Right lobe of liver (tissue), 6 donors: ENCODE measurements around the gene KIZ. TPM values are rescaled to one million over a fixed set of nuclear protein-coding genes. Genes with fewer than 3 reads are reported as not detected.

ENCODE experiments used
- ATAC-seq, 4 donors: fragments of 200-7000 bp; cut with Tn5 transposase; one replicate each; pipeline ENCODE4 v1.9.1; 2020; ENCODE audit warnings: mild to moderate bottlenecking in 4 of 4, moderate library complexity in 4 of 4
- DNase-seq, 3 donors: peaks; one replicate each; pipeline ENCODE4 v3.0.0-alpha.2; 2020
- H3K27ac ChIP-seq, 3 donors: fragments of 200-600 bp; one replicate each; pipeline ENCODE4 v1.8.0; 2022
- H3K27me3 ChIP-seq, 2 donors: fragments of 200-600 bp; one replicate each; pipeline ENCODE4 v1.8.0; 2022
- H3K36me3 ChIP-seq, 4 donors: fragments of 200-600 bp; sonication (generic) in 1 of 4; one replicate each; pipeline versions ENCODE4 v1.5.1 to v1.8.0; 2017 to 2022; ENCODE audit warnings: control low read depth in 1 of 4
- H3K4me1 ChIP-seq, 4 donors: fragments of 200-600 bp; sonication (generic) in 1 of 4; one replicate each; pipeline versions ENCODE4 v1.5.1 to v1.8.0; 2017 to 2022; ENCODE audit warnings: control low read depth in 1 of 4
- H3K4me3 ChIP-seq, 3 donors: fragments of 200-600 bp; one replicate each; pipeline ENCODE4 v1.8.0; 2022
- H3K9me3 ChIP-seq, 4 donors: fragments of 200-600 bp; sonication (generic) in 1 of 4; one replicate each; pipeline versions ENCODE4 v1.5.1 to v1.8.0; 2017 to 2022; ENCODE audit warnings: control low read depth in 1 of 4
- POLR2A ChIP-seq: fragments of 450-650 bp; IDR thresholded peaks from one replicate; pipeline ENCODE4 v1.6.1; 2017; ENCODE audit warnings: antibody characterized with exemption, mild to moderate bottlenecking
- WGBS: methylation state at CpG from one replicate; pipeline ENCODE4 v1.1.6; 2018; ENCODE audit warnings: low coverage, low lambda C conversion rate; ENCODE audit not compliant: insufficient coverage; ENCODE audit errors: missing lambda C conversion rate; 5-methylcytosine and 5-hydroxymethylcytosine counted together
- intact Hi-C, 2 donors: fragments of 100-400 bp; cut with DNase I; formaldehyde crosslinking; loops; one replicate each; pipeline versions ENCODE4 v1.11.2 to v1.14.1; 2022
- total RNA-seq, 6 experiments: library from RNA; depleted of rRNA in 2 of 6; stranded (reverse); fragments of >200 nt in 2 of 6; fragmentation: NEBNext Ultra II Directional in 3 of 6; extraction: Animal tissue kit (Norgen Biotek cat#: 25700) in 3 of 6; gene quantifications; one replicate each; pipeline versions ENCODE4 v1.1.0 to v1.2.4, GENCODE V29; 2016 to 2023
- TF ChIP-seq, protein P1 (sequence below), 4 donors: fragments of 200-600 bp in 3 of 4; fragments of 450-650 bp in 1 of 4; IDR thresholded peaks; one replicate each; pipeline versions ENCODE4 v1.5.1 to v1.8.0; 2016 to 2022; ENCODE audit warnings: antibody characterized with exemption in 4 of 4, mild to moderate bottlenecking in 2 of 4
- donor health status: DM: no; HTN: yes; CAD: no.
- donor health status: DM: no; HTN: no; CAD: no.
- donor health status: DM: no; HTN: no; CAD: no.
- donor health status: DM: no; HTN: yes; CAD: no.
- donor health status: DM: no; HTN: yes; CAD: no.

The KIZ gene
- total RNA-seq, 6 experiments from 2014 or later, result 5.1 to 11.5 (median 7.4) TPM

DNA sequence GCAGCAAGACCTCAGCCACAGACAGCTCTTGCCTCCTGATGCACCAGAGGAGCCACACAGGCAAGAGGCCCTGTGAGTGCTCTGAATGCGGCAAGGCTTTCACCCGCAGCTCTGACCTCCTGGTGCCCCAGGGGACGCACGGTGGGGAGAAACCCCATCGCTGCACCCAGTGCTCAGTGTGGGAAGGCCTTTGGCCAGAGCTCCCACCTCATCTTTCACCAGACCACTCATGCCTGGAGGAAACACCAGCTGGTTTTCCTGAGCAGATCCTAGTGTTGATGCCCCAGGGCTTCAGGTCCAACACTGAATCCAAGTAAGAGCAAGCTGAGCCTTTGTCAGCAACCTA lies 140.3 kb downstream of the KIZ start:
- no peaks in the 10 kb centered on the region for H3K36me3 ChIP-seq
- WGBS, result 80% methylated on average over 2 of the region's 5 CpGs
- ATAC-seq (peak in 1 of 4 donors; percentile 10), DNase-seq (no peak)
- no peaks in the 10 kb centered on the region for H3K4me1 ChIP-seq
- intact Hi-C loops, result no loop called here
- no peaks in the 10 kb centered on the region for H3K9me3 ChIP-seq
- H3K4me3 ChIP-seq, result no peak overlapping the region
- no peak for TF ChIP-seq POLR2A
- TF ChIP-seq, protein P1, sequence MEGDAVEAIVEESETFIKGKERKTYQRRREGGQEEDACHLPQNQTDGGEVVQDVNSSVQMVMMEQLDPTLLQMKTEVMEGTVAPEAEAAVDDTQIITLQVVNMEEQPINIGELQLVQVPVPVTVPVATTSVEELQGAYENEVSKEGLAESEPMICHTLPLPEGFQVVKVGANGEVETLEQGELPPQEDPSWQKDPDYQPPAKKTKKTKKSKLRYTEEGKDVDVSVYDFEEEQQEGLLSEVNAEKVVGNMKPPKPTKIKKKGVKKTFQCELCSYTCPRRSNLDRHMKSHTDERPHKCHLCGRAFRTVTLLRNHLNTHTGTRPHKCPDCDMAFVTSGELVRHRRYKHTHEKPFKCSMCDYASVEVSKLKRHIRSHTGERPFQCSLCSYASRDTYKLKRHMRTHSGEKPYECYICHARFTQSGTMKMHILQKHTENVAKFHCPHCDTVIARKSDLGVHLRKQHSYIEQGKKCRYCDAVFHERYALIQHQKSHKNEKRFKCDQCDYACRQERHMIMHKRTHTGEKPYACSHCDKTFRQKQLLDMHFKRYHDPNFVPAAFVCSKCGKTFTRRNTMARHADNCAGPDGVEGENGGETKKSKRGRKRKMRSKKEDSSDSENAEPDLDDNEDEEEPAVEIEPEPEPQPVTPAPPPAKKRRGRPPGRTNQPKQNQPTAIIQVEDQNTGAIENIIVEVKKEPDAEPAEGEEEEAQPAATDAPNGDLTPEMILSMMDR (IDR thresholded peaks at IDR 0.05), result no peak
- no peak overlapping the region for H3K27ac ChIP-seq
- no peaks in the 10 kb centered on the region for H3K27me3 ChIP-seq

DNA sequence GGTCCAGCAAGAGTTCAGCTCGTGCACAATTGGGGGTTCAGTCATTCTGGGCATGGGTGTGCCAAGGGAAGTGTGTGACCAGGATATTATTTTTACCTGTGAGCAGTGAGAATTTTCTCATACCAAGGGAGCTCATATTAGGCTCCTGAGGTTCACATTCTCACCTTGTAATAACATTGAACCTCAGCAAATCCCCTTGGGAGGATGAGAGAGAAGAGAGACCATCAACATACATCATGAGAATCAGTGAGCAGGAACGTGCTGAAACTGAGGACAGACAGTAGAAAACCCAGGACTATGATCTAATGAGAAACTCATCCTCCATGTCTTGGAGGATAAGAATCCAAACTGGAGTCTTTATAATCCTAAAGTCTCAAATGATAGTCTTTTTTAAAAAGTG lies 143.9 kb downstream of the KIZ start:
- Histone ChIP-seq H3K4me1 (no peaks in the 10 kb centered on the region), H3K27me3 (no peaks in the 10 kb centered on the region), H3K36me3 (no peaks in the 10 kb centered on the region), H3K27ac (no peak overlapping the region), H3K4me3 (no peak overlapping the region), H3K9me3 (no peaks in the 10 kb centered on the region)
- ATAC-seq (no peak), DNase-seq (no peak)
- TF ChIP-seq, protein P1 (IDR thresholded peaks at IDR 0.05), result no peak
- no peak for TF ChIP-seq POLR2A
- intact Hi-C loops, result no loop called here
- whole genome bisulfite sequencing, result 36% methylated on average over 2 of the region's 2 CpGs

DNA sequence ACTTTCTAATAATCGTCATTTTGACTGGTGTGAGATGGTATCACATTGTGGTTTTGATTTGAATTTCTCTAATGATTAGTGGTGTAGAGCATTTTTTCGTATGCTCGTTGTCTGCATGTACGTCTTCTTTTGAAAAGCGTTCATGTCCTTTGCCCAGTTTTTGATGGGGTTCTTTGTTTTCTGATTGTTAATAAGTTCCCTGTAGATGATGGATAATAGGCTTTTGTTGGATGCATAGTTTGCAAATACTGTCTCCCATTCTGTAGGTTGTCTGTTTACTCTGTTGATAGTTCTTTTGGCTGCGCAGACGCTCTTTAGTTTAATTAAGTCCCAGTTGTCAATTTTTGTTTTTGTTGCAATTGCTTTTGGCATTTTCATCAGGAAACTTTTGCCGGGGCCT lies 144.9 kb downstream of the KIZ start:
- Histone ChIP-seq H3K4me3 (no peak overlapping the region), H3K27me3 (no peaks in the 10 kb centered on the region), H3K36me3 (no peaks in the 10 kb centered on the region), H3K27ac (no peak overlapping the region), H3K4me1 (no peaks in the 10 kb centered on the region), H3K9me3 (no peaks in the 10 kb centered on the region)
- ATAC-seq, result no peak
- intact Hi-C loops, result no loop called here
- WGBS, result 84% methylated on average over 8 of the region's 8 CpGs
- DNase-seq, result no peak
- TF ChIP-seq, protein P1 (IDR thresholded peaks at IDR 0.05), result no peak
- TF ChIP-seq POLR2A, result no peak

DNA sequence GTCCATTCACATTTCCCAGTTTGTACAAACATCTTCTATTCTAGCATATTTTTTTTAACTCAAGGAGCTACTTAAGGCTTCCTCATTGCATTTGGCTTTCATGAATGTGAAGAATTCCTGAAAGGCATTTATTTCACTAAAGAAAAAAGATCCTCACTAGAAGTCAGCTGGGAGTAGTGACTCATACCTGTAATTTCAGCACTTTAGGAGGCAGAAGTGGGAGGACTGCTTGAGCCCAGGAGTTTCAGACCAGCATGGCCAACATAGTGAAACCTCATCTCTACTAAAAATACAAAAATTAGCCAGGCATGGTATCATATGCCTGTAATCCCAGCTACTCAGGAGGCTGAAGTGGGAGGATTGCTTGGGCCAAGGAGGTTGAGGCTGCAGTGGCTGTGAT lies 146.4 kb downstream of the KIZ start:
- Histone ChIP-seq H3K4me1 (no peaks in the 10 kb centered on the region), H3K9me3 (no peaks in the 10 kb centered on the region), H3K4me3 (no peak overlapping the region), H3K27me3 (no peaks in the 10 kb centered on the region), H3K36me3 (no peaks in the 10 kb centered on the region), H3K27ac (no peak overlapping the region)
- TF ChIP-seq POLR2A, result no peak
- TF ChIP-seq, protein P1 (IDR thresholded peaks at IDR 0.05), result no peak
- no peak for ATAC-seq
- DNase-seq, result no peak
- intact Hi-C loops, result no loop called here

DNA sequence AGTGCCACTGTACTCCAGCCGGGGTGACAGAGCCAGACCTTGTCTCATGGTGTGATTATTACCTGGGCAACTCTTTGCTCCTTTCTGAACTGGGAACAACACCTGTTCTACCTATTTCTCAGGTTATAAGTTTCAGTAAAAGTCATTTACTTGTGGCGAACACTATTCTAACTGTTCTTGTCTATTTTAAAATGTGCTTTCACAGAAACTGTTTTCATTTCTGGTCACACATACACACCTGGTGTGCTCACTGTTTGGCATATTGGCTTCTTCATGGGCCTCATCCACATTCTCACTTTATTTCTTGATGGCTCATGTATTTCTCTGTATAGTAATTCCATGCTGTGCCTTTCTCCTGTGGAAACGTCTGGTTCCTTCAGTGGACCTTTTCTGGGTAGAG lies 146.8 kb downstream of the KIZ start:
- Histone ChIP-seq H3K36me3 (no peaks in the 10 kb centered on the region), H3K27me3 (no peaks in the 10 kb centered on the region), H3K4me1 (no peaks in the 10 kb centered on the region), H3K4me3 (no peak overlapping the region), H3K9me3 (no peaks in the 10 kb centered on the region), H3K27ac (no peak overlapping the region)
- DNase-seq (no peak), ATAC-seq (no peak)
- TF ChIP-seq, protein P1 (IDR thresholded peaks at IDR 0.05), result no peak
- intact Hi-C loops, result no loop called here
- WGBS, result 60% methylated on average over 3 of the region's 3 CpGs
